ENCODE data around the gene EXOC3L1. TPM values are rescaled to one million over a fixed set of nuclear protein-coding genes. Genes with fewer than 3 reads are reported as not detected.

The EXOC3L1 gene
- total RNA-seq, 1 donor from 2014 or later, result 3.9 TPM

GRCh38 chr16:67144943-67145342 lies 45.0 kb downstream of the EXOC3L1 start:
- intact Hi-C loops (cut with micrococcal nuclease), result no loop called here
- no peak for DNase-seq
- H3K4me3 ChIP-seq, result no peak overlapping the region
- no peaks in the 10 kb centered on the region for H3K9me3 ChIP-seq (replicated peaks)
- no peak overlapping the region for H3K27ac ChIP-seq (replicated peaks)
- H3K36me3 ChIP-seq, result peaks cover 82% of the 10 kb centered on the region
- H3K4me1 ChIP-seq, result peaks cover 2% of the 10 kb centered on the region
- TF ChIP-seq, protein P1, sequence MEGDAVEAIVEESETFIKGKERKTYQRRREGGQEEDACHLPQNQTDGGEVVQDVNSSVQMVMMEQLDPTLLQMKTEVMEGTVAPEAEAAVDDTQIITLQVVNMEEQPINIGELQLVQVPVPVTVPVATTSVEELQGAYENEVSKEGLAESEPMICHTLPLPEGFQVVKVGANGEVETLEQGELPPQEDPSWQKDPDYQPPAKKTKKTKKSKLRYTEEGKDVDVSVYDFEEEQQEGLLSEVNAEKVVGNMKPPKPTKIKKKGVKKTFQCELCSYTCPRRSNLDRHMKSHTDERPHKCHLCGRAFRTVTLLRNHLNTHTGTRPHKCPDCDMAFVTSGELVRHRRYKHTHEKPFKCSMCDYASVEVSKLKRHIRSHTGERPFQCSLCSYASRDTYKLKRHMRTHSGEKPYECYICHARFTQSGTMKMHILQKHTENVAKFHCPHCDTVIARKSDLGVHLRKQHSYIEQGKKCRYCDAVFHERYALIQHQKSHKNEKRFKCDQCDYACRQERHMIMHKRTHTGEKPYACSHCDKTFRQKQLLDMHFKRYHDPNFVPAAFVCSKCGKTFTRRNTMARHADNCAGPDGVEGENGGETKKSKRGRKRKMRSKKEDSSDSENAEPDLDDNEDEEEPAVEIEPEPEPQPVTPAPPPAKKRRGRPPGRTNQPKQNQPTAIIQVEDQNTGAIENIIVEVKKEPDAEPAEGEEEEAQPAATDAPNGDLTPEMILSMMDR (IDR thresholded peaks at IDR 0.05; ENCODE audit: borderline replicate concordance), result no peak
- H3K27me3 ChIP-seq (ENCODE audit: low read depth), result peaks cover 3% of the 10 kb centered on the region

- no peak overlapping the region for H3K27ac ChIP-seq (replicated peaks)
- no peaks in the 10 kb centered on the region for H3K4me1 ChIP-seq
- intact Hi-C loops (cut with micrococcal nuclease), result no loop called here
- TF ChIP-seq, protein P1 (IDR thresholded peaks at IDR 0.05; ENCODE audit: borderline replicate concordance), result no peak
- H3K27me3 ChIP-seq (ENCODE audit: low read depth), result no peaks in the 10 kb centered on the region
- no peak overlapping the region for H3K4me3 ChIP-seq
- H3K36me3 ChIP-seq, result peaks cover 98% of the 10 kb centered on the region
- DNase-seq, result no peak
- no peaks in the 10 kb centered on the region for H3K9me3 ChIP-seq (replicated peaks)
Measured at GRCh38 chr16:67142342-67142741, 47.6 kb downstream of the EXOC3L1 start.

GRCh38 chr16:67141391-67141790 lies 48.5 kb downstream of the EXOC3L1 start:
- no peak for DNase-seq
- TF ChIP-seq, protein P1 (IDR thresholded peaks at IDR 0.05; ENCODE audit: borderline replicate concordance), result no peak
- intact Hi-C loops (cut with micrococcal nuclease), result no loop called here

DNA sequence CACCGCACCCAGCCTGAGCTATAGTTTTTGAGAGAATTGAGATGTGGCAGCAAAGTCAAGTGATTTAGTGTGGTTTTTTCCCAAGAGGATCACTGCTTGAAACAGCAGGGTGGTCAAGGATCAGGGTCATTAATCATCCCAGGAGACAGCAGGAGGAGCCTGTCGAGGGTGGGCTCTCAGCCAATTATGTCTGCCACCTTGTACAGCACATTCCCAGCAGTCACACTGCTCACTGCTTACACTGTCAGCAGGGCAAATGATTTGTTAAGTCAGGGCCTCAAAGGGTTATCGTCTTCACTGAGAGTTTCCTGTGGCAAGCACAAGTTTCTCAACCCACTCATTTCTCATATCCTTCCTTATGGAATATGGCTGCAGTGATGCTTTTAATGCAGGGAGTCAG lies 52.3 kb downstream of the EXOC3L1 start:
- H3K4me1 ChIP-seq, result no peaks in the 10 kb centered on the region
- H3K36me3 ChIP-seq, result peaks cover 95% of the 10 kb centered on the region
- H3K4me3 ChIP-seq, result no peak overlapping the region
- DNase-seq, result no peak
- intact Hi-C loops (cut with micrococcal nuclease), result no loop called here
- H3K27me3 ChIP-seq (ENCODE audit: low read depth), result no peaks in the 10 kb centered on the region
- no peak overlapping the region for H3K27ac ChIP-seq (replicated peaks)
- TF ChIP-seq, protein P1 (IDR thresholded peaks at IDR 0.05; ENCODE audit: borderline replicate concordance), result no peak
- H3K9me3 ChIP-seq (replicated peaks), result no peaks in the 10 kb centered on the region

More at GRCh38 chr16:67141391-67141790, 48.5 kb downstream of the EXOC3L1 start:
- H3K27ac ChIP-seq (replicated peaks), result no peak overlapping the region
- H3K36me3 ChIP-seq, result peaks cover 98% of the 10 kb centered on the region
- H3K9me3 ChIP-seq (replicated peaks), result no peaks in the 10 kb centered on the region
- no peaks in the 10 kb centered on the region for H3K4me1 ChIP-seq
- no peak overlapping the region for H3K4me3 ChIP-seq
- H3K27me3 ChIP-seq (ENCODE audit: low read depth), result no peaks in the 10 kb centered on the region

Small RNAs within 50 kb of the gene (microRNA-seq; reads per million reads assigned to microRNA genes)
- gene MIR328, result 139 reads per million, percentile 59 among the genes with 10 or more reads in this experiment

Other genes with a start within 250 kb of the EXOC3L1 start
- 1.0 TPM for gene CES3, start 228.9 kb downstream of the EXOC3L1 start, total RNA-seq
- 11.0 TPM for gene CES4A, start 201.5 kb downstream of the EXOC3L1 start, total RNA-seq
- gene CBFB, start 161.0 kb downstream of the EXOC3L1 start, total RNA-seq, result 25.2 TPM
- 10.4 TPM for gene PHAF1, start 80.2 kb downstream of the EXOC3L1 start, total RNA-seq
- 9.8 TPM for gene B3GNT9, start 39.1 kb downstream of the EXOC3L1 start, total RNA-seq
- gene TRADD, start 30.2 kb downstream of the EXOC3L1 start, total RNA-seq, result 9.8 TPM
- gene FBXL8, start 30.2 kb downstream of the EXOC3L1 start, total RNA-seq, result 9.4 TPM
- gene HSF4, start 25.4 kb downstream of the EXOC3L1 start, total RNA-seq, result 70.5 TPM
- 110 TPM for gene NOL3, start 19.6 kb downstream of the EXOC3L1 start, total RNA-seq
- gene MATCAP1, start 6.2 kb downstream of the EXOC3L1 start, total RNA-seq, result 14.2 TPM
- gene E2F4, start 2.0 kb upstream of the EXOC3L1 start, total RNA-seq, result 35.9 TPM
- 0.80 TPM for gene ELMO3, start 9.0 kb upstream of the EXOC3L1 start, total RNA-seq
- 11.5 TPM for gene TMEM208, start 37.0 kb upstream of the EXOC3L1 start, total RNA-seq
- 18.0 TPM for gene FHOD1, start 57.3 kb upstream of the EXOC3L1 start, total RNA-seq
- 1.3 TPM for gene SLC9A5, start 58.8 kb upstream of the EXOC3L1 start, total RNA-seq
- 1.1 TPM for gene PLEKHG4, start 89.4 kb upstream of the EXOC3L1 start, total RNA-seq
- not detected for gene KCTD19, start 136.6 kb upstream of the EXOC3L1 start, total RNA-seq
- not detected for gene LRRC36, start 136.7 kb upstream of the EXOC3L1 start, total RNA-seq
- gene TPPP3, start 203.4 kb upstream of the EXOC3L1 start, total RNA-seq, result 15.5 TPM
- 2.9 TPM for gene ZDHHC1, start 226.3 kb upstream of the EXOC3L1 start, total RNA-seq
- 0.99 TPM for gene HSD11B2, start 241.0 kb upstream of the EXOC3L1 start, total RNA-seq

Data from left ventricle myocardium inferior (tissue), 1 donor.